Astrocyte of the hippocampus (primary cell): ENCODE data around the gene LHX2.
A peak's percentile ranks its signal among the peaks of the same experiment; 100 is the strongest.

ENCODE experiments used
- DNase-seq: peaks from one replicate; pipeline ENCODE4 v3.0.0; 2011; ENCODE audit warnings: low read depth, low spot score

Gene LHX2

GRCh38 chr9:124060844-124061605 is 49.5 kb downstream of the LHX2 start:
- DNase-seq: no peak

- no peak for DNase-seq
Observed at GRCh38 chr9:124062172-124062571, 50.6 kb downstream of the LHX2 start.

GRCh38 chr9:124066783-124067577 is 55.4 kb downstream of the LHX2 start:
- peak; percentile 51 for DNase-seq

- DNase-seq: no peak
Observed at GRCh38 chr9:124068251-124068650, 56.7 kb downstream of the LHX2 start.

- no peak for DNase-seq
Observed at GRCh38 chr9:124074746-124075145, 63.2 kb downstream of the LHX2 start.

- no peak for DNase-seq
Observed at GRCh38 chr9:124075761-124076160, 64.2 kb downstream of the LHX2 start.

GRCh38 chr9:124077915-124078572 is 66.5 kb downstream of the LHX2 start:
- peak; percentile 83 for DNase-seq

- DNase-seq: peak; percentile 78
Observed at GRCh38 chr9:124078641-124079040, 67.1 kb downstream of the LHX2 start.

- DNase-seq: peak; percentile 84
Observed at GRCh38 chr9:124079176-124079925, 67.8 kb downstream of the LHX2 start.

GRCh38 chr9:124082622-124083021 is 71.1 kb downstream of the LHX2 start:
- DNase-seq: no peak
